Omental fat pad (tissue), 4 donors: ENCODE measurements around the gene GPATCH8. TPM values are rescaled to one million over a fixed set of nuclear protein-coding genes. Genes with fewer than 3 reads are reported as not detected.

Experiments
- ATAC-seq: fragments of 150-250 bp; one replicate; pipeline ENCODE4 v1.9.1; 2016; ENCODE audit warnings: mild to moderate bottlenecking, moderate library complexity; ENCODE audit not compliant: low FRiP score
- DNase-seq: peaks from one replicate; pipeline ENCODE4 v3.0.0-alpha.2; 2019; ENCODE audit warnings: low spot score
- CTCF ChIP-seq, 3 donors: fragments of 450-650 bp; IDR thresholded peaks; one replicate each; pipeline ENCODE4 v1.5.1; 2016 to 2017; ENCODE audit warnings: antibody characterized with exemption in 3 of 3, mild to moderate bottlenecking in 3 of 3, moderate library complexity in 2 of 3
- total RNA-seq, 4 donors: library from RNA; depleted of rRNA; stranded (reverse); fragments of >200 nt; gene quantifications; one replicate each; pipeline ENCODE4 v1.1.0, GENCODE V29; 2016

The GPATCH8 gene
- total RNA-seq, 4 donors from 2014 or later, result 25.7 to 58.5 (median 34.6) TPM

GRCh38 chr17:44353672-44354331 is 149.4 kb downstream of the GPATCH8 start:
- no peak for DNase-seq
- ATAC-seq, result peak; percentile 38
- TF ChIP-seq CTCF (IDR thresholded peaks at IDR 0.05), result no peak

- no peak for TF ChIP-seq CTCF (IDR thresholded peaks at IDR 0.05)
These were observed 150.2 kb downstream of the GPATCH8 start for GRCh38 chr17:44352828-44353671.

GRCh38 chr17:44351961-44352827 is 151.0 kb downstream of the GPATCH8 start:
- no peak for DNase-seq
- no peak for TF ChIP-seq CTCF (IDR thresholded peaks at IDR 0.05)
- ATAC-seq, result no peak

More at GRCh38 chr17:44352828-44353671, 150.2 kb downstream of the GPATCH8 start:
- DNase-seq, result no peak
- ATAC-seq, result no peak

- no peak for TF ChIP-seq CTCF (IDR thresholded peaks at IDR 0.05)
- DNase-seq, result no peak
- no peak for ATAC-seq
These were observed 151.7 kb downstream of the GPATCH8 start for GRCh38 chr17:44351464-44351863.

- DNase-seq (peak; percentile 54), ATAC-seq (no peak)
- TF ChIP-seq CTCF (IDR thresholded peaks at IDR 0.05), result peak in 1 of 3 donors; percentile 27
These were observed 152.4 kb downstream of the GPATCH8 start for GRCh38 chr17:44350733-44351226.

GRCh38 chr17:44349553-44350070 is 153.6 kb downstream of the GPATCH8 start:
- ATAC-seq (no peak), DNase-seq (no peak)
- no peak for TF ChIP-seq CTCF (IDR thresholded peaks at IDR 0.05)
